ENCODE data around the gene DNAI4. TPM values are rescaled to one million over a fixed set of nuclear protein-coding genes. Genes with fewer than 3 reads are reported as not detected.
"Not testable (repeated sequence)": the region's sequence is repeated elsewhere in the genome, so short reads cannot be mapped to it uniquely, and the experiment has no call there.

DNAI4 gene
- total RNA-seq, 2 donors from 2014 or later = 0.66 to 9.1 TPM

GRCh38 chr1:66920543-66920942 lies 4.1 kb downstream of the DNAI4 start:
- Histone ChIP-seq H3K4me1 (peaks cover 12% of the 10 kb centered on the region), H3K9me3 (no peaks in the 10 kb centered on the region), H3K27ac (no peak overlapping the region), H3K4me3 (no peak overlapping the region), H3K27me3 (no peaks in the 10 kb centered on the region), H3K36me3 (replicated peaks in 1 of 2; ENCODE audit: insufficient read depth in 1 of 2, low read depth in 2 of 2) (no peaks in the 10 kb centered on the region)
- DNase-seq (no peak), ATAC-seq (no peak)
- intact Hi-C loops (cut with DNase I) = no loop called here
- 95% methylated on average over 2 of the region's 2 CpGs for WGBS, 2 donors
- TF ChIP-seq, protein P1, sequence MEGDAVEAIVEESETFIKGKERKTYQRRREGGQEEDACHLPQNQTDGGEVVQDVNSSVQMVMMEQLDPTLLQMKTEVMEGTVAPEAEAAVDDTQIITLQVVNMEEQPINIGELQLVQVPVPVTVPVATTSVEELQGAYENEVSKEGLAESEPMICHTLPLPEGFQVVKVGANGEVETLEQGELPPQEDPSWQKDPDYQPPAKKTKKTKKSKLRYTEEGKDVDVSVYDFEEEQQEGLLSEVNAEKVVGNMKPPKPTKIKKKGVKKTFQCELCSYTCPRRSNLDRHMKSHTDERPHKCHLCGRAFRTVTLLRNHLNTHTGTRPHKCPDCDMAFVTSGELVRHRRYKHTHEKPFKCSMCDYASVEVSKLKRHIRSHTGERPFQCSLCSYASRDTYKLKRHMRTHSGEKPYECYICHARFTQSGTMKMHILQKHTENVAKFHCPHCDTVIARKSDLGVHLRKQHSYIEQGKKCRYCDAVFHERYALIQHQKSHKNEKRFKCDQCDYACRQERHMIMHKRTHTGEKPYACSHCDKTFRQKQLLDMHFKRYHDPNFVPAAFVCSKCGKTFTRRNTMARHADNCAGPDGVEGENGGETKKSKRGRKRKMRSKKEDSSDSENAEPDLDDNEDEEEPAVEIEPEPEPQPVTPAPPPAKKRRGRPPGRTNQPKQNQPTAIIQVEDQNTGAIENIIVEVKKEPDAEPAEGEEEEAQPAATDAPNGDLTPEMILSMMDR (IDR thresholded peaks at IDR 0.05) = no peak
- TF ChIP-seq POLR2A (IDR thresholded peaks at IDR 0.05) = no peak

DNA sequence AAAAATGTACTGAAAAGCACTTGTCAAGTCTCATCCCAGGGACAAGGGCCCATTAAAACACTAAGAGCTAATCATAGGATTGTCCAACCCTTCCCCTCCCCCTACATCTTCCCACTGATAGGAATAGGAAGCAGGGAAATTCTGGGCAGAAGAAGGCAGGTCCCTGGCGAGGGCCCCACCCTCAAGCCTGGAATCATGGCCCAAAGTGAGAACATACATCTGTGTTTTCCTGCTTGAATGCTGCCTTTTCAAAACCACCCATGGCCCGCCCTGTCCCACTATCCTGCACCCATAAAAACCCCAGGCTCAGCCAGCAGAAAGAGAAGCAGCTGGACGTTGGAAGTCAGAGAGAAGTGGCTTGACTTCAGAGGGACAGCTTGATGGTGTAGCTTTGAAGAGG lies 4.8 kb downstream of the DNAI4 start:
- ATAC-seq = no peak
- no peak for TF ChIP-seq POLR2A (IDR thresholded peaks at IDR 0.05)
- TF ChIP-seq, protein P1 (IDR thresholded peaks at IDR 0.05) = no peak

GRCh38 chr1:66919063-66919462 lies 5.6 kb downstream of the DNAI4 start:
- no peak for DNase-seq
- H3K36me3 ChIP-seq (replicated peaks in 1 of 2; ENCODE audit: insufficient read depth in 1 of 2, low read depth in 2 of 2) = no peaks in the 10 kb centered on the region
- intact Hi-C loops (cut with DNase I) = no loop called here
- no peak for TF ChIP-seq POLR2A (IDR thresholded peaks at IDR 0.05)
- TF ChIP-seq, protein P1 (IDR thresholded peaks at IDR 0.05) = no peak
- H3K27ac ChIP-seq = no peak overlapping the region
- peaks cover 10% of the 10 kb centered on the region for H3K4me1 ChIP-seq
- no peaks in the 10 kb centered on the region for H3K9me3 ChIP-seq
- no peaks in the 10 kb centered on the region for H3K27me3 ChIP-seq
- no peak for ATAC-seq
- H3K4me3 ChIP-seq = no peak overlapping the region
- 87 to 88% methylated on average over 1 of the region's 1 CpG for WGBS, 2 donors

More for the DNA sequence above, 4.8 kb downstream of the DNAI4 start:
- H3K27me3 ChIP-seq = no peaks in the 10 kb centered on the region
- H3K9me3 ChIP-seq = no peaks in the 10 kb centered on the region
- no peak overlapping the region for H3K27ac ChIP-seq
- H3K36me3 ChIP-seq (replicated peaks in 1 of 2; ENCODE audit: insufficient read depth in 1 of 2, low read depth in 2 of 2) = no peaks in the 10 kb centered on the region
- 80 to 92% methylated on average over 3 of the region's 3 CpGs for WGBS, 2 donors
- H3K4me3 ChIP-seq = no peak overlapping the region
- DNase-seq = no peak
- peaks cover 12% of the 10 kb centered on the region for H3K4me1 ChIP-seq
- intact Hi-C loops (cut with DNase I) = no loop called here

DNA sequence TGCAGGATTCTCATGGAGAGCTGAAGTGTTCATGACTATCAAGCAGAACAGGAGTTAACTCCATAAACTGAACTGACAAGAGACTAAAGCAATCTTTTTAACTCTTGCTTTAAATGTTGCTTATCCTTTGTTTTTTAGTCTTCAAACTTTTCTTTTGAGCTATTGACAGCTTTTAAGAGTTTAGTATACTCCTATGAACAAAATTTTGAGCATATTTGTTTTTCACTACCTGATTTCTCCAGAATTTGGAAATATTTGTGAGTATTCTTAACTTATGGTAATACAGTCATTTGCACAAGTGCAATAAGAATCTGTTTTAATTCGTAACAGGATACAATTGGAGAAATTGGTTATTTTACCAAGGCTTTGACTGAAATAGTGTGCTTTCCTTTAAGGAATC lies 7.2 kb downstream of the DNAI4 start:
- Histone ChIP-seq H3K27ac (no peak overlapping the region), H3K9me3 (no peaks in the 10 kb centered on the region), H3K4me1 (no peaks in the 10 kb centered on the region), H3K36me3 (replicated peaks in 1 of 2; ENCODE audit: insufficient read depth in 1 of 2, low read depth in 2 of 2) (no peaks in the 10 kb centered on the region), H3K27me3 (no peaks in the 10 kb centered on the region), H3K4me3 (no peak overlapping the region)
- no peak for TF ChIP-seq POLR2A (IDR thresholded peaks at IDR 0.05)
- TF ChIP-seq, protein P1 (IDR thresholded peaks at IDR 0.05) = no peak
- intact Hi-C loops (cut with DNase I) = no loop called here
- 92 to 94% methylated on average over 1 of the region's 1 CpG for WGBS, 2 donors
- DNase-seq (no peak), ATAC-seq (no peak)

GRCh38 chr1:66916320-66916719 lies 8.3 kb downstream of the DNAI4 start:
- ATAC-seq (no peak), DNase-seq (no peak)
- TF ChIP-seq POLR2A (IDR thresholded peaks at IDR 0.05) = no peak
- TF ChIP-seq, protein P1 (IDR thresholded peaks at IDR 0.05) = no peak
- Histone ChIP-seq H3K27me3 (no peaks in the 10 kb centered on the region), H3K4me1 (no peaks in the 10 kb centered on the region), H3K27ac (no peak overlapping the region), H3K4me3 (no peak overlapping the region), H3K9me3 (no peaks in the 10 kb centered on the region), H3K36me3 (replicated peaks in 1 of 2; ENCODE audit: insufficient read depth in 1 of 2, low read depth in 2 of 2) (no peaks in the 10 kb centered on the region)
- 42 to 60% methylated on average over 2 of the region's 2 CpGs for WGBS, 2 donors
- intact Hi-C loops (cut with DNase I) = no loop called here

DNA sequence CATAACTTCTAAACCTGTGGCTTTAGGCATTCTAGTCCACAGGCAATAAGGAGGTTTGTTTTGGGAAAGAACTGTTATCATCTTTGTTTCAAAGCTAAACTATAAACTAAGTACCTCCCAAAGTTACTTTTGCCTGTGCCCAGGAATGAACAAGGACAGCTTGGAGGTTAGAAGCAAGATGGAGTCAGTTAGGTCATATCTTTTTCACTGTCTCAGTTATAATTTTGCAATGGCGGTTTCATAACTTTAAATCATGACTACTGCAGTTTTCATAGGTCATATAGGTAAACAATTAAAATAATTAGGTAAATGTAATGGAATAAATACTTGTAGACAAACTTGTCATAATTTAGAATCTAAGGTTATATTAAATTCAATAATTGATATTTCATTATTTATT lies 9.5 kb downstream of the DNAI4 start:
- H3K36me3 ChIP-seq (replicated peaks in 1 of 2; ENCODE audit: insufficient read depth in 1 of 2, low read depth in 2 of 2); H3K4me1 ChIP-seq; H3K4me3 ChIP-seq; DNase-seq; ATAC-seq; intact Hi-C loops (cut with DNase I); H3K27me3 ChIP-seq; H3K9me3 ChIP-seq; H3K27ac ChIP-seq: not testable (repeated sequence)
- WGBS, 2 donors = 93 to 98% methylated on average over 1 of the region's 1 CpG

Measured in body of pancreas (tissue), 4 donors.